T-helper 9 cell (primary cell): Measurements from ENCODE around the gene TOM1L1.

Experiments used
- DNase-seq: peaks from one replicate; pipeline ENCODE4 v3.0.0-alpha.2; 2020

TOM1L1 gene

DNA sequence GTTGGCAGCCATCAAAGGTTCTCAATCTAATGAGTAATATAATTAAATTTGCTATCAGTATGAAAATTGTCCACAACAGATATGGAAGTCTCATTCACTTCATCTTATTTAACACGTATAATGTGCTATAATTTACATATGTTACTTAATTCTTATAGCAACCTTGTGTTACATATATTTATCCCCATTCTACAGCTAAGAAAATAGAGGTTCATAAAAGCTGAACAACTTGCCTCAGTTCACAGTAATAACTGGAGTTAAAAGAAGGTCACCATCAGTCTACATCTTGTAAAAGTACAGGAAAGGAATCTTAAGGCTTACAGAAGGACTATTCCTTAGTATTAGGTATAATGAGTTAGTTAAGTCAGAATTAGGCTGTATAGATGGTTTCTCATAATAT is 95.8 kb downstream of the TOM1L1 start:
- no peak for DNase-seq

DNA sequence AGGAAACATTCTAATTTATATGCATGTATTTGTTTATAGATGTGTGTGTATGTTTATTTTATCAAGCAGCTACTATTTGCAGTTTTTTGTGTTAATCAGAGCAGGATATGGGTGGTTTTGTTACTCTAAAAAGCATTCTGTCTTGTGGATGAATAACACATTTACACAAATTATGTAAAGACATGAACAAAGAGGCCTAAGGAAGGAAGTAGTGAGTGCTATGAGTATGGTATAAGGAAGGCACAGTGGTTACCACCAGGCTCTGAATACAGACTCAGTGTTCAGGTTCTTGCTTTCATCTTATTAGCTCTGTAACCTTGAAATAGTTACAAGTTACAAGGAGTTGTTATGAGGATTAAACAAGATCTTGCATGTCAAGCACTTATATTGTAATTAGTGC is 101.8 kb downstream of the TOM1L1 start:
- DNase-seq = no peak

- DNase-seq = no peak
These were observed 103.8 kb downstream of the TOM1L1 start for GRCh38 chr17:55004484-55004883.

DNA sequence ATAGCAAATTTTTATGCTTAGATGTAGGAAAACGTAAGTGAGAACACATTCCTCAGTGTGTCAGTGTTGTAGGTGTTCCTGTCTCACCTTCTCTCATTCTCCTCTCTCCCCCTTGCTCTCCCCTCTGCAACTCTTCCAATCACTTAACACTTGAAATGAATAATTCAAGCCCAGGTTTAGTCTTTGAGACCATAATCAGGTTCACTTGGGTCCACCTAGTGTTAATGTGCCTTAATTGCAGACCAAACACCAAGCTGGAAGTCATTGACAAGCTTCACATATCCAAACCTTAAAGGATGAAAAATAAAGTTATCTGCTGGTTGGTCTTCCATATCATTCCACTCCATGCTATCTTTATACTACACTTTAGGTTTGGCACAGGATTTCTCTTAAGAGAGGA is 104.9 kb downstream of the TOM1L1 start:
- DNase-seq = no peak
